HG03103 (cell line): ENCODE measurements around the gene CD81.

ENCODE experiments used
- ATAC-seq: cut with Tn5 transposase; IDR thresholded peaks from one replicate; pipeline ENCODE4 v1.9.1; 2021; ENCODE audit warnings: low read depth; ENCODE audit not compliant: unreplicated experiment

The CD81 gene

GRCh38 chr11:2388431-2389376 is 11.6 kb downstream of the CD81 start:
- no peak for ATAC-seq

- ATAC-seq, result no peak
Observed at GRCh38 chr11:2389377-2390026, 12.4 kb downstream of the CD81 start.

GRCh38 chr11:2390091-2390724 is 13.1 kb downstream of the CD81 start:
- ATAC-seq, result no peak

- no peak for ATAC-seq
Observed at GRCh38 chr11:2390725-2391151, 13.6 kb downstream of the CD81 start.

- ATAC-seq, result no peak
Observed at GRCh38 chr11:2391181-2391975, 14.3 kb downstream of the CD81 start.

GRCh38 chr11:2392241-2392959 is 15.3 kb downstream of the CD81 start:
- no peak for ATAC-seq

GRCh38 chr11:2393111-2393868 is 16.2 kb downstream of the CD81 start:
- no peak for ATAC-seq

- no peak for ATAC-seq
Observed at GRCh38 chr11:2393941-2394817, 17.1 kb downstream of the CD81 start.

- no peak for ATAC-seq
Observed at GRCh38 chr11:2394818-2395105, 17.7 kb downstream of the CD81 start.

- ATAC-seq, result no peak
Observed at GRCh38 chr11:2395211-2395730, 18.2 kb downstream of the CD81 start.

GRCh38 chr11:2395856-2396255 is 18.7 kb downstream of the CD81 start:
- no peak for ATAC-seq

- no peak for ATAC-seq
Observed at GRCh38 chr11:2396471-2396870, 19.4 kb downstream of the CD81 start.

- ATAC-seq, result no peak
Observed at GRCh38 chr11:2397005-2397404, 19.9 kb downstream of the CD81 start.

GRCh38 chr11:2398664-2399355 is 21.7 kb downstream of the CD81 start:
- no peak for ATAC-seq

- ATAC-seq, result no peak
Observed at GRCh38 chr11:2399488-2400068, 22.5 kb downstream of the CD81 start.

GRCh38 chr11:2400069-2400761 is 23.1 kb downstream of the CD81 start, which contains the start of gene TSSC4:
TSSC4 (plus strand) TSS chr11:2400750; CDS start chr11:2402634, 1,884 bp downstream.
- peak; percentile 71 for ATAC-seq
